CD1c-positive myeloid dendritic cell (primary cell): ENCODE measurements around the gene ADGRL4.
A peak's percentile ranks its signal among the peaks of the same experiment; 100 is the strongest.
"Not testable (repeated sequence)": the region's sequence is repeated elsewhere in the genome, so short reads cannot be mapped to it uniquely, and the experiment has no call there.

Experiments used
- DNase-seq: peaks from one replicate; pipeline ENCODE4 v3.0.0-alpha.2; 2016; ENCODE audit errors: extremely low spot score

Gene ADGRL4

DNA sequence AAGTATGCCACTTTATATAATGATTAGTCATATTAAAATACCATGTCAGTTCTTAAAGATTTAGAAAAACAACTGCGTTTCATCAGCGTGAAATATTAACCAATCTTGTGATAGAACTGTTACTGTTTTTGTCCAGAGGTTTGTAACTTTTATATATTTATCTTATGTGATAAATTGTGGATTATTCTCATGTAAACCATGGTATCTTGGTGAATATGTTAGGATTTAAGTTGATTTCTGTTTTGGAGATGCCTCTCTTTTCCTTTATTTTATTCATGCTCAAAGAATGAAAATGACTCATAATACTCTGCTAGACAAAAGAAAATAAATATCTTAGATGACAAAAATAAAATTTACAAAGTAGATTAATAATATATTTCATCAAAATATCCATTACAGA, 88.4 kb downstream of the ADGRL4 start:
- no peak for DNase-seq

DNA sequence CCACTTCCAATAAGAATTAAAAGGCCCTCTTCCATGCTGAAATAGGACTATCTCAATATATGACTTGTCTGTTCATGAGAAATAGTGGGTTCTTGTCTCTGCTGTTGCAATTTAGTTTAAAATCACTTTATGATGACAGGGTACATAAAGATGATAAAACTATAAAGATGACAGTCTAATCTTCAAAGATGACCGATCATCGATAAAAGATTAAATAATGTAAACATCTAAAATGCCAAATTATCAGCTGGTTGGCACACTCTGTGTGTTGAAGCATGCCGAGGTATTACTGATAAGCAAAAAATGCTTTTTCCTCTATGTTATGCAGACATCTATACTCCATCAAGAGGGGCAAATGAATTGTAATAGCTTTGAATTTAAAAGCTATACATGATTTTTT, 89.5 kb downstream of the ADGRL4 start:
- no peak for DNase-seq

DNA sequence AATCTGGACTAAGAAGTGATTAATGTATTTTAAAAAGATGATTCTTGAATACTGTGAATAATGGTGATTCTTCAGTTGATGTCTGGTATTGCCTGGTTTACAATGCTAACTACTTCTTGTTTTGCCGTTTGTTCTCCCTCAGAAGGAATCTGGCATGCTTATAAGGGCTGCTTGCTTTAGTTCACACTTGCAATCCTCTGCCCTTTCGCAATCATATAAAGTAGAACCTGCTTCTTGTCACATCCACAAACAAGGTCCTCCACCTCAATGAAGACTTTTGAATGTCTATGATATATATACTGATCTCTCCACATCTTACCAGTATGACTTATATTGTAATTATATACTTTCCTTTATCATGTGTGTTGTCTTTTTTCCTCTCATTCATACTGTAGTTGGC, 92.6 kb downstream of the ADGRL4 start:
- no peak for DNase-seq

DNA sequence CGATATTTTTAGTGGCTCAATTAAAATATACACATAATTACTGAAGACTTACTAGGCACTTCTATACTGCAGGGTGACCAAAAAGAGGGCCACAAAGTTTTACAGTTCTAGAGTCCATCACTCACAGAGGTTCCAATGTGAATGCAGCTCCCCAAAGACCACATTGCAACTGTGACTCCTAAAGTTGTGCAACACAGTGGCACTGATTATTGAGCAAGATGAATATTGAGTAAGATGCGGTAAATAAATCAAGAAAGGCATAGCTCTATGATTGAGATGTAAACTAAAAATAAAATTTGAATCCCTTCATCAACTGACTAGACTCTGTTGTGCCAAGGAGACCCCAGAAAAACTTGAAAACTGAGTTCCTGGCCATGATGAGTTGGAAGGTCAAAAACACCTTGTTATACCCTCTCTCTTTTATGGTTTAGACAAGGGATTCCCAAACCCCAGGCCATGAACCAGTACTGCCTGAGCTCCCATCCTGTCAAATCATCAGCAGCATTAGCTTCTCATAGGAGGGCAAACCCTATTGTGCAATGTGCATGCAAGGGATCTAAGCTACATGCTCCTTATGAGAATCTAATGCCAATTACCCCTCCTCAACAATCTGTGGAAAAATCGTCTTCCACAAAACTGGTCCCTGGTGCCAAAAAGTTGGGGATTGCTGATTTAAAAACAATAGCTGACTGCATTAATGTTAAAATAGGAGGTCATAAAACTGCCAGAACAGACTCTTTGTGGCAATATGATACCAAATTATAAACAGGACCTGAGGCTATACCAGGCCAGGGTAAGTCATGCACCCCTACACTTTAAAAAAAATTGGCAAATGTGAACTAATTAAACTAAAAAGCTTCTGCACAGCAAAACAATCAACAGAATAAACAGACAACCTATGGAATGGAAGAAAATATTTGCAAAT, 94.3 kb downstream of the ADGRL4 start:
- peak; percentile 12 for DNase-seq

DNA sequence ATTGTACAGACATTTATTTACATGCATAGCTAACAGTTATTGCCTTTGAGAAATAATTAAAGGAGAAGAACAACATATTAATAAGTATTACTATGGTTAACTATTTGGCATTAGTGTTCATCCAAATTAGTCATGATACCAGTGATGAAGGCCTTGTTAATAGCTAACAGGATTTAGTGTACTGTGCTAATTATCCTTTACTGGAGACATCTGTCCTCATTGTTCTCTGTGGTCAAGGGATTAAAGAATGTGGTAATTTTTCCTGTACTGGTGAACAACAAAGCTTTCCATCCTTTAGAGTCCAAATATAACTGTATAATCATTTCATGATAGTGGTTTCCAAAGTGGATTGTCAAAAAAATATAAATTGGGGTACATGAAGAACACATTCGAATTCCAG, 103.9 kb downstream of the ADGRL4 start:
- no peak for DNase-seq

DNA sequence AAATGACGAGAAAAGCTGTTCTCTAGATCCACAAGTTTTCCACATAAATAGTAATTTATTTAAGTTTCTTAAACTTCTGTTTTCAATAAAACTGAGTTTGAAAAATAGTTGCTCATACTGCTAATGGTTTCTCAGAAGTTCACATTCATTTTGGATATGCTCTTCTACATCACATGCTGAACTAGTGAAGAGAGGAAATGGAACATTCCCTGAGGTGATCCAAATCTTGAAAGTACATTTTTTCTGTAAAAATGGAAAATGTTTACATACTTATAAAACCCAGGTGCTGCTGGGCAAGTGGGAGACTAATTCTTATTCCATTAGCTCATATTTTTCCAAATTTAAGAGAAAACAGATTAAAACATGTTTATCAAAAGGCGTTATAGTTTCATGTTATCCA, 111.7 kb downstream of the ADGRL4 start:
- DNase-seq: no peak

DNA sequence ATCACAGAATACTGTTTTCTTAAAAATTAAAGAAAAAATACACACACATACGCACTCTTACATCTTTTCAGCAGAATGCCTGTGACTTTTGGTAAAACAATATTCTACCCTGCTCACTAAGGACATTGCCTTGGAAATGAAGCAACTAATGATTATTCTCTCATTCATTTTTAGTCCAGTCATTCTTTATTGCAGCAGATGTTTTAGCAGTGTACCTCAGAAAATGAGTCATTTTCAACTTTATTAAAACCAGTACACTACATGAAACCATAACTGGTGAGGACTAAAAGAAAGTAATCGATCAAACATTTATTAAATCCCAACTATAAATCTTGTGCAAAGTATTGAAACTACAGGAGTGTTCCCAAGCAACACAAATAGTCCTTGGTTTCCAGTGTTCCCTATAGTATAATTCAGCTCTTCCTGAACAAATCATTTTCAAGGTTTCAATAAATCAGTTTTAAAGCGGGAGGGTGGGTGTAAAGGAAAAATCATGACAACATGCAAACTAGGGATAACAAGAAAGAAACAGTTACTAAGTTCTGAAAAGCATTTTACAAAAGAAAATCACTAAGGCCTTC, 114.2 kb downstream of the ADGRL4 start:
- DNase-seq: no peak

DNA sequence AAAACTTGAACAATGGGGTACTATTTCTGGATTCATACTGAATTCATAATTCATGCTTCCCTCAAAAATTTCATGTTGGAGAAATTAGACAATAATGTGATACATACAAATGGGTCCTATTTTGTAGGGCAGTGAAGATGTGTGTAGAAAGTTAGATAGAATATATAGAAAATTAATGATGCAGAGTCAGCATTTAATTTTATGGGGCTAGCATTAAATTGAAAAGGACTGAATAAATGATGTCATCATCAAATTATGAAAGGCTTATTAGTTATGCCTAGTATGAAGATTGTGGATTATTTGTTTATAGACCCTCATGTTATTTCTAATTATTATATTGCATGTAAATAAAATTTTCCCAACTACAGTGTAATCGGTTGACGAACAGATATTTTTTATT, 119.1 kb downstream of the ADGRL4 start:
- DNase-seq: no peak

DNA sequence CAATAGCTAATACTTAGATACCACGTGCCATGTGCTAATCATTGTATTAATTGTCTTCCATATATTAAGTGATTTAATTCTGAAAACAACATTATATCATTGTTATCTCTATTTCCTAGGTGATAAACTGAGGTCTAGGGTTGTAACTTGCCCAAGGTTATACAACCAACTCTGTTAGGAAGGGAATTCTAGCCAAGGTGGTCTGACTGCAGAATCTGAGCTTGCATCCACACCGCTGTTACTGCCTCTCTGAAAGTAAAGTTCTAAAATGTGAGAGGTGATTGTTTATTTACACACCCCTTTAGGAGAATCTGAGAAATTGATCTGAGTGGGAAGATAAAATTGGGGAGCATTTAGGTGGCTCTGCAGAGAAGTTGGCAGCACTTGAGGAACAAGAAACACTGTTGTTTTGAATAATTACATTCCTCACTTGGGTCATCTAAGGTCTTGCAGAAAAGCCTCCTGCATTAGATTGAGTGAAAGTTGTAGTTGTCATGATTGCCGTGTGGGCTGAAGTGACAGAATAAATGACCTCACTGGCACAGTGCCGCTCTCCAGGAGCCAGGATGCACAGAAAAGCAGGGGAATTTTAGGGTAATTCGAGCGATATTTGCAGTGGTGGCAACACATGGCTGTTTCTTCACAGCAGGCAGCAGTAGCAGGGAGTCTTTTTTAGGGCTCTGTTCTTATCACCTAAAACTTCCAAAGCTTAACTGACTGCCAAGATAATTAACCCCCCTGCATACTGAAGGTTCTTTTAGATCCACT, 121.7 kb downstream of the ADGRL4 start:
- DNase-seq: no peak

DNA sequence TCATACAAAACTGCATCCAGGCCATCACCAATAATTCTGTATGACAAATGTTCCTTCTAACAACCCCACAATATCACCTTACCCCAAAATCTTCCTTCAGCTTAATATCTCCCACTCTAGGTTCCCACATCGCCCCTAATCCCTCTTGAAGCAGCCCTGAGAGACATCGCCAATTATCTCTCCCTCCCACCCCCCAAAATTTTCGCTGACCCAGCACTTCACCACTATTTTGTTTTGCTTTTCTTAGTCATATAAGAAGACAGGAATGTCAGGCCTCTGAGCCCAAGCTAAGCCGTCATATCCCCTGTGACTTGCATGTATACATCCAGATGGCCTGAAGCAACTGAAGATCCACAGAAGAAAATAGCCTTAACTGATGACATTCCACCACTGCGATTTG, 126.3 kb downstream of the ADGRL4 start:
- no peak for DNase-seq

DNA sequence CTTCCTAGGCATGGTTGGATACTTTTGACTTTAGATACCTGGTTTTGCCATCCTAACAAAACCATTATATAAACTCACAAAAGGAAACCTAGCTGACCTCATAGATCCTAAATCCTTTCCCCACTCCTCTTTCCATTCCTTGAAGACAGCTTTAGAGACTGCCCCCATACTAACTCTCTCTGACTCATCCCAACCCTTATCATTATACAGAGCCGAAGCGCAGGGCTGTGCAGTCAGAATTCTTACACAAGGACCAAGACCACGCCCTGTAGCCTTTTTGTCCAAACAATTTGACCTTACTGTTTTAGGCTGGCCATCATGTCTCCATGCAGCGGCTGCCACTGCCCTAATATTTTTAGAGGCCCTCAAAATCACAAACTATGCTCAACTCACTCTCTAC, 130.5 kb downstream of the ADGRL4 start:
- DNase-seq: not testable (repeated sequence)

DNA sequence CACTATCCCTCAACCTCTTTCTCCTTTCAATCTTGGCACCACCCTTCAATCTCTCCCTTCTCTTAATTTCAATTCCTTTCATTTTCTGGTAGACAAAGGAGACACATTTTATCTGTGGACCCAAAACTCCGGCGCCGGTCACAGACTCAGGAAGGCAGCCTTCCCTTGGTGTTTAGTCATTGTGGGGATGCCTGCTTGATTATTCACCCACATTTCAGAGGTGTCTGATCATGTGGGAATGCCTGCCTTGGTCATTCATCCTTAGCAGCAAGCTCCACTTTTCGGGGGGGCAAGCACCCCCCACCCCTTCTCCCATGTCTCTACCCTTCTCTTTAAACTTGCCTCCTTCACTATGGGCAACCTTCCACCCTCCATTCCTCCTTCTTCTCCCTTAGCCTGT, 133.7 kb downstream of the ADGRL4 start:
- DNase-seq: not testable (repeated sequence)

DNA sequence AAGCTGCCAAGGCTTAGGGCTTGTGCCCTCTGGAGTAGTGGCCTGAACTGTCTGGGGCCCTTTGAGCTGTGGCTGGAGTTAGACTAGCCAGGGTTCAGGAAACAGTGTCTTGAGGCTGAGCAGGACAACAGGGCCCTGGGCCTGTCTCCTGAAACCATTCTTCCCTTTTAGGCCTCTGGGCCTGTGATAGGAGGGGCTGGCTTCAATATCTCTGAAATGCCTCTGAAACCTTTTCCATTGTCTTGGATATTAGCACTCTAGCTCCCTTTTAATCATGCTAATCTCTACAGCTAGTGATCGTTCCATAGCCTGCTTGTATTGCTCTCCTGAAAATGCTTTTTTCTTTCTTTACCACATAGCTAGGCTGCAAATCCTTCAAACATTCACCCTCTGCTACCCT, 135.3 kb downstream of the ADGRL4 start:
- DNase-seq: no peak

DNA sequence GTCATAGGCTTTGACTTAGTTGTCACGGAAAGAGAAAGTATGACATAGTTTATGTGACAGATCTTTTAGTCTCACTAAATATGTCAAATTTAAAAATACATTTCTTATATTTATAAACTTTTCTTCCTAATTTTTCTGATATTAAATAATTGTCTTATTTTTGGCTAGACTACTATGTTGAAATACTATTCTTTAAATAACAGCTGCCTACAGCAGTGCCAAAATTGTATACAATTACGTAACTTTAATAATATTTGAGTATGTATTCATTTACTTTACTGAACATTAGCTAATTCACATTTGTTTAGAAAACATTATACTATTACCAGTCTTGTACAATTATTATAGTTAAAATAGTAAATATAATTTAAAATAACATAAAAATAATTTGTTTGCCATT, 137.4 kb downstream of the ADGRL4 start:
- no peak for DNase-seq

DNA sequence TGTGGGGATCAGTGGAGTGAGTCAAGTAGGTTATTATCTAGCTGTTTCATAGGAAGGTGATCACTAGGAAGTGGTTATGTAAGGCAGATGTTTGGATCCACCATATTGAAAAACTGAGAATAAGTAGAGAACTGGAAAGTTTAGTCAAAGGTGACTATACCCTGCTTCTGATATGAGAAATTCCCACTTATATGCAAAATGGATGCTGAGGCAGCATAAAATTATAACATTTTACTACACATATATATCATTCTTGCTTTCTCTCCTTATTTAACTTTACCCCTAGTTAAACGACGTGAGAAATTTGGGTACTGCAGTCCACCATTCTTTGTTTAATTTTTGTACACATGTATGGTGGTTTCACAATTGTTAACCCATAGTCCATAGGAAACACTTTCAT, 142.4 kb downstream of the ADGRL4 start:
- no peak for DNase-seq

DNA sequence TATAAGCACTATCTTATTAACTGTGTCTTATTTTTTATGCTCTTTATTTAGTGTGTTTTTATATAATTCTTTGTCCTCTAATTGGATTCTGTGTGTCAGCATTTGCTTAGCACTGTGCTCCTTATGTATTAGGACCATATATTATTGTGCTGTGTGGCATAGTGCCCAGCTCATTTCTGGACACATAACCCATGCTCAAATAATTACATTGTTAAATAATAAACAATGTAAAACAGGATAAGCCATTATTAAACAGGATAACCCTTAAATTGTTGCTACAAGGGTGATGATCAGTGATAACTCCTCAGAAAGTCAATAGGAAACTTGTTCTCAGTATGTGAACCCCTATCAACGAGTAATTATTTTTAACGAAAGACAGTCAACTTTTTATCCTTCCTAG, 150.4 kb downstream of the ADGRL4 start:
- no peak for DNase-seq

DNA sequence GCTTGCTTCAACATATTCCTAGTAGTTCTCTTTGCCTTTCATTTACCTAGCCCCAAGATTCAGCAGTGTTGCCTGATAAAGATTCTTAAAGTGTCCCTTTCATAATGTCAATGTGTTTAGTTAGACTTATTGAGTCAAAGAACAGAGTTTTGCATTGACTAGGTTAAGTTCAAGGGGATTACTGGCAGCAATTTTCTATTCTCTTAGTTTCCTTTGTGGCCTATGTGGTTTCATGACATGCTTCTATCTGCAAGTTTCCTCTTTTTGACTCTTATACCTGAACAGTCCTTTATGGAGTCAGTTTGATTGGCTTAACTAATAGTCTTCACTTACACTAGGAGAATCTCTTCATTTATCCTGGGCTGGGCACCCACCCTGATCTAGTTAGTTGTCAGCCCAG, 151.3 kb downstream of the ADGRL4 start:
- no peak for DNase-seq

DNA sequence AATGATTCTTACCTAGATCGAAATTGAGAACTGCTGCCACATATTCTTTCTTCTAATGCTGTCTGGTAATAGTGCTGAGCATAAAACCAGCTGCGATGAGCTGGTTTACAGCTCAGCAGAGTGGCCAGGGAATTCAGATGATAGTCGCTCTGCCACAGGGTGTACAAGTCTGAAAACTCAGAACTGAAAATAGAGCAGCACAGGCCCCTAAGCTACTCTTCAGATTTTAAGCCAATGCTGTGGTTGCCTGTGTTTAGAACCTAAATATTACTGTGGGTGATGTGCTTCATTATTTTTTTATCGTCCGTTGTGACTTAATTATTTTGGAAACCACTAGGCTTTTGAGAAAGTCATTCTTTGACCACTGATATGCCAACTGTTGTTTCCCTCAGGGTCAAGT, 152.0 kb downstream of the ADGRL4 start:
- no peak for DNase-seq

DNA sequence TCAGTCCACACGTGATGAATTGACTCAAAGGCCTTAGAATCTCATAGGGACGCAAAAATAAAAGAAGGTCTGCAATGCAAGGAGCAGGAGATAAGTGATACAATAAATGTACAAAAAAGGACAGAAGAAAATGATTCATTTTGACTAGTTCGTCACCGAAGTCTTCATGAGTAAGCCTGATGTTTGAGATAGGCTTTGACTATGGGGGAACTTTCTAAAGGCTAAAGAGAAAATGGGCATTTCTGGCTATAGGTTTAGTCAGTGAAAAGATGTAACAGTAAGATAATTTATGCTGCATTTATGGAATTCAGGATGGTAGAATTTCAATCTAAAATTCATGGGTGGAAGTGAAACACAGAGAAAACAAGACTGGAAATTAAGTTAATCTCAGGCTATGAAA, 163.0 kb downstream of the ADGRL4 start:
- no peak for DNase-seq

DNA sequence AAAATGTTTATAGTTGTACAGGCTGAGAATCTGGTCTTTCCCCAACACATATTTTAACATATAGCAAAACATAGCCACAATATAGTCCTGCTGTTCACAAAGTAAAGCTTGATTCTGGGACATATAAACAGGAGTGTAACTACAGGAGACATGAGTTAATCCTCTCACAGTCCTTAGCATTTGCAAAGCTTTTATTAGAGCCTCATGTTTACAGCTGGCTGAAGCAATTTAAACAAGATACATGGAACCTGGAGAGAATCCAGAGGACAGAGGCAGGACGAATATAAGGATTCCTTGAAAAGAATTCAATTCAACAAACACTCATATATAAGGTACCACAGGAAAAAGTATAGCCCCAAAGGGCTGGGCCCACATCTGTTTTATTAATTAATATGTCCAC, 163.4 kb downstream of the ADGRL4 start:
- DNase-seq: no peak

DNA sequence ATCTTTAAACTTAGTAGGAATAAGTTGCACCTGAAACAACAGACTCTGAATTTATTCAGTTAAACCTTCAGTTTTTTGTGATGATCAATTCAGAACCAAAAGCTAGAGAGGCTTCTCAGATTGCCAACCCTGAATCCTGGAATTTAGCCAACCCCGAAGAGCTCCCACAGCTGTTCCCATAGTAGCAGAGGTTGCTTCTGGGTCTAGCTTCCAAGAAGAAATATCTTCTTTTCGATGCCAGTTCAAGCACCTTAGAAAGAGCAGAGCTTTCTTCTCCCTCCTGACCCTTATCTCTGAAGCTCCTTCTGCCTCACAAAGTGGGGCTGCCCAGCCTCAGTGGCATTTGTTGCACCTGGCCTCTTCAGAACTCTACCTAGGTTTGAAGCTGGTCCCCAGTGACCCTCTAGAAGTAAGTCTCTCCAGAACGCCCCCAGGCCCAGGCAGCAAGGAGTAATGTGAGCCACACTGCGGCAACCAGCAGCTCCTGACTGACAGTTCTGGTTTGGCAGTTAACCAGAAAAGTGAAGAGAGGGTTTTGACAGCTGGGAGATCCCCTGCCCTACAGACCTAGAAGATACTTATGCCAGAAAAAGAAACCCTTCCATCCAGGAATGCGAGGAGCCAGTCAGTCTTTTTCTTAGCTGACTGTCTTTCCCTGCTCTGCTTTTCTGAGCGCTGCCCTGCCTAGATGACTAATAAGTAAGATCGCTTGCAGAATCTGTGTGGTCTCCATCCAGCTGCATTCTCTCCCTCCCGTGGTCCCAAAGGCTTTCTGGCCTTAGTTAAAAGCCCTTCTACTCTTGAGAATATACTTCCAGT, 165.9 kb downstream of the ADGRL4 start:
- no peak for DNase-seq
